Measurements from ENCODE around the gene KYAT1. TPM values are rescaled to one million over a fixed set of nuclear protein-coding genes. Genes with fewer than 3 reads are reported as not detected.

Gene KYAT1
- total and polyA plus RNA-seq, 2 of the 8 experiments (the other 6 are each of a cell fraction or from before 2014, with no cell fraction given), result 30.4 to 42.2 TPM

DNA sequence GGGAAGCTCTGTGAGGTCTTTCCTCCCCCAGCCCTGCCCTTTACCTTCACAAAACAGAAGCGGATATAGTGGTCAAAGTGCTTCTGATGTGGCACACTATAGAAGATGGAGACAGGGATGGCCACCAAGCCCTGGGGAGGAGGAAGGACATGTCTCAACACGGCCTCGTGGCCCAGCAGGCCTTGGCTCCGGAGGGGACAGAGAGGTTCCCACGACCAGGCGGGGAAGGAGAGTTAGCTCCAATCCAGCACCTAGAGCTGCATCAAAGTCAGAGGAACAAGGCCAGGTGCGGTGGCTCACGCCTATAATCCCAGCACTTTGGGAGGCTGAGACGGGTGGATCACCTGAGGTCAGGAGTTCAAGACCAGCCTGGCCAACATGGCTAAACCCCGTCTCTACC, 48.1 kb downstream of the KYAT1 start (continued):
- TF ChIP-seq, protein P1, sequence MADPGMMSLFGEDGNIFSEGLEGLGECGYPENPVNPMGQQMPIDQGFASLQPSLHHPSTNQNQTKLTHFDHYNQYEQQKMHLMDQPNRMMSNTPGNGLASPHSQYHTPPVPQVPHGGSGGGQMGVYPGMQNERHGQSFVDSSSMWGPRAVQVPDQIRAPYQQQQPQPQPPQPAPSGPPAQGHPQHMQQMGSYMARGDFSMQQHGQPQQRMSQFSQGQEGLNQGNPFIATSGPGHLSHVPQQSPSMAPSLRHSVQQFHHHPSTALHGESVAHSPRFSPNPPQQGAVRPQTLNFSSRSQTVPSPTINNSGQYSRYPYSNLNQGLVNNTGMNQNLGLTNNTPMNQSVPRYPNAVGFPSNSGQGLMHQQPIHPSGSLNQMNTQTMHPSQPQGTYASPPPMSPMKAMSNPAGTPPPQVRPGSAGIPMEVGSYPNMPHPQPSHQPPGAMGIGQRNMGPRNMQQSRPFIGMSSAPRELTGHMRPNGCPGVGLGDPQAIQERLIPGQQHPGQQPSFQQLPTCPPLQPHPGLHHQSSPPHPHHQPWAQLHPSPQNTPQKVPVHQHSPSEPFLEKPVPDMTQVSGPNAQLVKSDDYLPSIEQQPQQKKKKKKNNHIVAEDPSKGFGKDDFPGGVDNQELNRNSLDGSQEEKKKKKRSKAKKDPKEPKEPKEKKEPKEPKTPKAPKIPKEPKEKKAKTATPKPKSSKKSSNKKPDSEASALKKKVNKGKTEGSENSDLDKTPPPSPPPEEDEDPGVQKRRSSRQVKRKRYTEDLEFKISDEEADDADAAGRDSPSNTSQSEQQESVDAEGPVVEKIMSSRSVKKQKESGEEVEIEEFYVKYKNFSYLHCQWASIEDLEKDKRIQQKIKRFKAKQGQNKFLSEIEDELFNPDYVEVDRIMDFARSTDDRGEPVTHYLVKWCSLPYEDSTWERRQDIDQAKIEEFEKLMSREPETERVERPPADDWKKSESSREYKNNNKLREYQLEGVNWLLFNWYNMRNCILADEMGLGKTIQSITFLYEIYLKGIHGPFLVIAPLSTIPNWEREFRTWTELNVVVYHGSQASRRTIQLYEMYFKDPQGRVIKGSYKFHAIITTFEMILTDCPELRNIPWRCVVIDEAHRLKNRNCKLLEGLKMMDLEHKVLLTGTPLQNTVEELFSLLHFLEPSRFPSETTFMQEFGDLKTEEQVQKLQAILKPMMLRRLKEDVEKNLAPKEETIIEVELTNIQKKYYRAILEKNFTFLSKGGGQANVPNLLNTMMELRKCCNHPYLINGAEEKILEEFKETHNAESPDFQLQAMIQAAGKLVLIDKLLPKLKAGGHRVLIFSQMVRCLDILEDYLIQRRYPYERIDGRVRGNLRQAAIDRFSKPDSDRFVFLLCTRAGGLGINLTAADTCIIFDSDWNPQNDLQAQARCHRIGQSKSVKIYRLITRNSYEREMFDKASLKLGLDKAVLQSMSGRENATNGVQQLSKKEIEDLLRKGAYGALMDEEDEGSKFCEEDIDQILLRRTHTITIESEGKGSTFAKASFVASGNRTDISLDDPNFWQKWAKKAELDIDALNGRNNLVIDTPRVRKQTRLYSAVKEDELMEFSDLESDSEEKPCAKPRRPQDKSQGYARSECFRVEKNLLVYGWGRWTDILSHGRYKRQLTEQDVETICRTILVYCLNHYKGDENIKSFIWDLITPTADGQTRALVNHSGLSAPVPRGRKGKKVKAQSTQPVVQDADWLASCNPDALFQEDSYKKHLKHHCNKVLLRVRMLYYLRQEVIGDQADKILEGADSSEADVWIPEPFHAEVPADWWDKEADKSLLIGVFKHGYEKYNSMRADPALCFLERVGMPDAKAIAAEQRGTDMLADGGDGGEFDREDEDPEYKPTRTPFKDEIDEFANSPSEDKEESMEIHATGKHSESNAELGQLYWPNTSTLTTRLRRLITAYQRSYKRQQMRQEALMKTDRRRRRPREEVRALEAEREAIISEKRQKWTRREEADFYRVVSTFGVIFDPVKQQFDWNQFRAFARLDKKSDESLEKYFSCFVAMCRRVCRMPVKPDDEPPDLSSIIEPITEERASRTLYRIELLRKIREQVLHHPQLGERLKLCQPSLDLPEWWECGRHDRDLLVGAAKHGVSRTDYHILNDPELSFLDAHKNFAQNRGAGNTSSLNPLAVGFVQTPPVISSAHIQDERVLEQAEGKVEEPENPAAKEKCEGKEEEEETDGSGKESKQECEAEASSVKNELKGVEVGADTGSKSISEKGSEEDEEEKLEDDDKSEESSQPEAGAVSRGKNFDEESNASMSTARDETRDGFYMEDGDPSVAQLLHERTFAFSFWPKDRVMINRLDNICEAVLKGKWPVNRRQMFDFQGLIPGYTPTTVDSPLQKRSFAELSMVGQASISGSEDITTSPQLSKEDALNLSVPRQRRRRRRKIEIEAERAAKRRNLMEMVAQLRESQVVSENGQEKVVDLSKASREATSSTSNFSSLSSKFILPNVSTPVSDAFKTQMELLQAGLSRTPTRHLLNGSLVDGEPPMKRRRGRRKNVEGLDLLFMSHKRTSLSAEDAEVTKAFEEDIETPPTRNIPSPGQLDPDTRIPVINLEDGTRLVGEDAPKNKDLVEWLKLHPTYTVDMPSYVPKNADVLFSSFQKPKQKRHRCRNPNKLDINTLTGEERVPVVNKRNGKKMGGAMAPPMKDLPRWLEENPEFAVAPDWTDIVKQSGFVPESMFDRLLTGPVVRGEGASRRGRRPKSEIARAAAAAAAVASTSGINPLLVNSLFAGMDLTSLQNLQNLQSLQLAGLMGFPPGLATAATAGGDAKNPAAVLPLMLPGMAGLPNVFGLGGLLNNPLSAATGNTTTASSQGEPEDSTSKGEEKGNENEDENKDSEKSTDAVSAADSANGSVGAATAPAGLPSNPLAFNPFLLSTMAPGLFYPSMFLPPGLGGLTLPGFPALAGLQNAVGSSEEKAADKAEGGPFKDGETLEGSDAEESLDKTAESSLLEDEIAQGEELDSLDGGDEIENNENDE (IDR thresholded peaks at IDR 0.05; ENCODE audit: insufficient replicate concordance, low read length), result no peak
- TF ChIP-seq RXRA (IDR thresholded peaks at IDR 0.05; ENCODE audit: insufficient read depth, low read depth, low read length) (no peak), ASH2L (IDR thresholded peaks at IDR 0.05; ENCODE audit: low read length) (no peak), TAF7 (optimal IDR thresholded peaks at IDR 0.05; ENCODE audit: borderline replicate concordance, low read depth, low read length) (no peak)
- TF ChIP-seq, protein P2, sequence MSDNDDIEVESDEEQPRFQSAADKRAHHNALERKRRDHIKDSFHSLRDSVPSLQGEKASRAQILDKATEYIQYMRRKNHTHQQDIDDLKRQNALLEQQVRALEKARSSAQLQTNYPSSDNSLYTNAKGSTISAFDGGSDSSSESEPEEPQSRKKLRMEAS (IDR thresholded peaks at IDR 0.05), result no peak

Measured in H1 (cell line).